ENCODE results near the gene LSM14A.

Gene LSM14A

DNA sequence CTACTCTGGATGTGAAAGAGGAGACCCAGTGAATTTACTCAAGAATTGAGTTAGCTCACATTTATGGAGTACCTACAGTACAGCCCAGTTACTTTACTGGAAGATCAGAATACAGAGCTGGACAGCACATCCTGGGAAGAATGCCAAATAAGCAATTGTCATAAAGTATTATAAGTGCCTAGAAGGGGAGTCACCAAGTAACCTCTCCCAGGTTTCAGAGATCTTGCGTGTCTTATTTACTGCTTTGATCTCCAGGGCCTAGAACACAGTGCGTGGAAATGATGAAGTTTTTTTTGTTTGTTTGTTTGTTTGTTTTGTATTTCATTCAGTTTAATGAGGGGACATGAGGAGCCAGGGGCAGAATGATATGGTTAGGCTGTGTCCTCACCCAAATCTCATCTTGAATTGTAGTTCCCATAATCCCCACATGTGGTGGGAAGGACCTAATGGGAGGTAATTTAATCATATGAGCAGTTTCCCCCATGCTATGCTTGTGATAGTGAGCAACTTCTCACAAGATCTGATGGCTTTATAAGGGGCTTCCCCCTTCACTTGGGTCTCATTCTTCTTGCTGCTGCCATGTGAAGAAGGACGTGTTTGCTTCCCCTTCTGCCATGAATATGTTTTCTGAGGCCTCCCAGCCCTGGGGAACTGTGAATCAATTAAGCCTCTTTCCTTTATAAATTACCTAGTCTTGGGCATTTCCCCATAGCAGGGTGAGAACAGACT, 87.2 kb downstream of the LSM14A start:
- no peak for DNase-seq

DNA sequence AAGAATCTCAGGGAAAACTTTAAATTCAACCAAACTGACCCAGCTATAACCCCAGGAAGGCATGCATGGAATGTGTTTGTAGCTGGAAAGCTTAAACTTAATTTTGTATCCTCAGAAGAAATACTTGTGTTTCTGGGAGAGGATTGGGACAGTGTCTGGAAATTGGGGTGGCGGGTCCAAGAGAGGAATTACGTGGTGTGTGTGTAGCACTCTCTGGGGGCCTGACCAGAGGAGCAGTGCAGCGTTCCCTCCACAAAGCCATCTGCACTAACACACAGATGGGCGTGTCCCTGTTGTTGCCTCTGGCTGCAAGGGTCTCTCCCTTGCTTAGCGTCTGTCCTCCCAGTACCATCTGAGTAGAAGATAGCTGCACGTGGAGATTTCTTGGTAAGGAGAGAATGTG, 88.5 kb downstream of the LSM14A start:
- no peak for DNase-seq

DNA sequence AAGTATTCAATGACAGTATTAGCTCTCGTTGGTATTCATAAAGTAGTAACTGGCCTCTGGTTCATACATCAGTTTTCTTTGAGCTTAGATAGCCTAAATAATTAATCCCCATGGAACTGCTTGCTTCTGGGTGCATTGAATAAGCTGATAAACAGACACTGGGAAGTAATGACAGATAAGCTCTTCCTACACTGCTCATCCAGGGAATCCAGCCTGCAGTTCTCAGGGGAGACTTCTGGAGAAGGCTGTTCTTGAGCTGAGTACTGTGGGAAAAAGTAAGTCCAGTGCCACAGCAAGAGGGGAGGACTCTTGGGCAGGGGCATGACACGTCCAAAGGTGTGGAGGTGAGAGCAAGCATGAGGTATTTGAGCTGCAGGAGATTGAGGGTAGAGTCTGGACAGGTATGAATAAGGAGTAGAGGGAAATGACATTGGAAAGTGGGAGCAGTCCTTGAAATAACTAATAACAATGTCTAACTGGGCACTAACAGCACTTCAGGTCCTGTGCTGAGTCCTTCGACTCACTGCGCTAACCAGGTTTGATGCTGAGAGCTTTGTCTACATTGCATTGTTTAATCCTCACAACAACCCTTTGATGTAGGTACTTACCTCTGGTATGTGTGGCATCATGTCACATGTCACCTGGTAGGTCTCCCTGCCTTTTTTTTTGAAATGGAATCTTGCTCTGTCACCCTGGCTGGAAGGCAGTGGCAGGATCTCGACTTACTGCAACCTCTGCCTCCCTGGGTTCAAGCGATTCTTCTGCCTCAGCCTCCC, 89.2 kb downstream of the LSM14A start:
- DNase-seq: no peak

DNA sequence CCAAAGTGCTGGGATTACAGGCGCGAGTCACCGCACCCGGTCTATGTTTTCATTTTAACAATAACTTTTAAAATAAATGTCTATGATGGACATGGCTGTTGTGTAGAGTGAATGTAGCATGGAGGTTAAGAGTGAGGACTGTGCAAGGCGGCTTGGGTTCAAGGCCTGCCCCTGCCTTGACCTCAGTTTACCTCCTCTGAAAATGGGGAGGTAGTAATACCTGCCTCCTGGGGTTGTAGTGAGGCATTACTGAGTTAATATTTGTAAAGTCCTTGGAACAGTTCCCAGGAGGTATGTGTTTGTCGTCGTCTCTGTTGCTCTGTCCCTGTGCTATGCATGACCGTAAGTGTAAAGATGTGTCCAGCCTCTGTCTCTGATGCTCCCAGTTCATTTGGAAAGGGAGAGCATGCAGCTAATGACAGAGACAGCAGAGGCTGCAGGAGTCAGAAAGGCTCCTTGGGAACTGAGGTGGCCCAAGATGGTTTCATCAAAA, 91.5 kb downstream of the LSM14A start:
- no peak for DNase-seq

DNA sequence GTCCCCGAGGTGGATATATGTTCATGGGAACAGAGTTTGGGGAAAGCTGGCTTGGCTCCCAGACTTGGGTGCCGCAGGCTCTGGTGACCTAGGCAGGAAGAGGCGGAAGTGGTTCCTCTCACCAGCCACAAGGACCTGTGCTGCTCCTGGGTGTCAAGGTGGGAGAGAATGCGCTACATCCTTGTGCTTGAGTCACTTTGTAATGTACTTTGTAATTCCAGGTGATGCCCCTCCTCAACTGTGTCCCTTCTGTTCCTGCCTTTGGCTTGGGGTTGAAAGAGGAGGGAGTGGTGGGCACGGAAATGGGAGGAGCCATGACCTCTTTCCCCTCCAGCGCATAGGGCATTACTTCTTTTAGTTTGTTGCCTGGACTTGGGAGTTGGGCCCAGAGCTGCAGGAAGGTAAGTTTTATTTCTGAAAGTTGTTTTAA, 92.9 kb downstream of the LSM14A start:
- DNase-seq: no peak

DNA sequence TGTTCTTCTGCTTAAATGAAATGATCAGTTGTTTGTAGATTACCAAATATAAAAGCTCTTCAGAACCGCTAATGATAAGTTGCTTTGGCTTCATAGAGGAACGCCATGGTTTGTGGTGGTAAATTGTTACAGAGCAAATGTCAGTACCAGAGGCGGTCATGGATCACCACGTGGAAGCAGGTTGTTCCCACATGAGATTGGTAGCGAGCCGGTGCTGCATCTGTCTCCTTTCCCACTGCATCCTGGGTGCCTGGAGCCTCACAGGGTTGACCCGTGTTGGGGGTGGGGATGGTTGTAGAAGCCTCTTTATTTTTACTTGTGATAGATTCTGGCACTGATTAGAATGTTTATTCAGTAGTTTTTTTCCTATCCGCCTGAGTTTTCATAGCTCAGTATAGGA, 96.8 kb downstream of the LSM14A start:
- no peak for DNase-seq

DNA sequence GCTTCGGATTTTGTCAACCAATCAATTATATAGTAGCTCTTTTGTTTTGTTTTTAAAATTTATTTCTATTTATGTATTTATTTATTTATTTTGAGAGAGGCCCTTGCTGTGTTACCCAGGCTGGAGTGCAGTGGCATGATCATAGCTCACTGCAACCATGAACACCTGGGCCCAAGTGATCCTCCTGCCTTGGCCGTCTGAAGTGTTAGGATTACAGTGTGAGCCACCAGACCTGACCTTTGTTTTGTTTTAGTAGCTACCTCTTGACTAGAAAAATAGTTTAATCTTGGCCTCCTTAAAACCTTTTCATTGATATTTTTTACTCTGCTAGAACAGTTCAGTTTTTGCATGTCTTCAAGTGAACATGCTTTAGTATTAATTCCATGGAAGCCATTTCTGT, 97.2 kb downstream of the LSM14A start:
- no peak for DNase-seq

DNA sequence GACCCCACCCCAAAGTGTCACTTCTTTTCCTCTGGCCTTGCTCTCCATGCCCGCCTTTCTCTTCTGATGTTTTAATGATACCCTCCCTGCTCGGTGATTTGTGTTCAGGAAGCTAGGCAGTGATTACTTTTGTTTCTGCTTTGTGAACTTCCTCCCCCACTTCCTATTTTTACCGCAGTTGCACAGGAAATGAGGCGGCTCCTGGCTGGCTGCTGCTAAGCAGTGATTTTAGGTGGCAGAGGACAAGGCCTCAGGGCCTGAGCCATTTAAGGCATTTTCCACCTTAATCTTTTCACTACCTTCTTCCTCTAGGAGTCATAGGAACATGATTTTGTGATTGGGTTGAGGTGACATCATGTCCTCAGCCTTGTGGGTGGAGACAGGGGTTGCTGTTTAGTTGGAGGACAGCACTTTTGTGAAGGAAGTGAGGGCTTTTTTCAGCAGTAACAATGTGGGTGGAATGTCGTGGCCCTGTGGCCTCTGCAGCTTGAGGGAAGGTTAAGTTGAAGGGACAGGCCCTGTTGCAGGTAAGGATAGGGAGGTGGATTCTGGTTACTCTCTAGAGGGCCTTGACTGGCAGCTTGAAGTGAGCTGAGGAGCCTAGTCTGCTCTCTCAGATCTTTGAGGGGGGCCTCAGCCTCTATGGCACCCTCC, 97.8 kb downstream of the LSM14A start:
- DNase-seq: no peak

DNA sequence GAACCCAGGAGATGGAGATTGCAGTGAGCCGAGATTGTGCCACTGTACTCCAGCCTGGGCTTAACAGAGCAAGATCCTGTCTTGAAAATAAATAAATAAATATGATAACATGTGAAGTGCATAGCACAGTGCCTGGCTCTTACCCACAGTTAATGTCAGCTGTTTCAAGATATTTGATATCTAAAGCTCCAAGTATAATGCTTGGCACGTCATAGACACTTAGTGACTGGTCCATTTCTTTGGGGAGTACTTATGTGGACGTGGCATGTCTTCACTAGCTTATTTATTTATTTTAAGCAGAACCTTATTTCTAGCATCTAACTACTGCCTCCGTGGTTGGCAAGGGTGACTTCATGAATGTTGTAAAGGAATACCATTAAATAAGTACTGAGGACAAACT, 100.8 kb downstream of the LSM14A start:
- no peak for DNase-seq

DNA sequence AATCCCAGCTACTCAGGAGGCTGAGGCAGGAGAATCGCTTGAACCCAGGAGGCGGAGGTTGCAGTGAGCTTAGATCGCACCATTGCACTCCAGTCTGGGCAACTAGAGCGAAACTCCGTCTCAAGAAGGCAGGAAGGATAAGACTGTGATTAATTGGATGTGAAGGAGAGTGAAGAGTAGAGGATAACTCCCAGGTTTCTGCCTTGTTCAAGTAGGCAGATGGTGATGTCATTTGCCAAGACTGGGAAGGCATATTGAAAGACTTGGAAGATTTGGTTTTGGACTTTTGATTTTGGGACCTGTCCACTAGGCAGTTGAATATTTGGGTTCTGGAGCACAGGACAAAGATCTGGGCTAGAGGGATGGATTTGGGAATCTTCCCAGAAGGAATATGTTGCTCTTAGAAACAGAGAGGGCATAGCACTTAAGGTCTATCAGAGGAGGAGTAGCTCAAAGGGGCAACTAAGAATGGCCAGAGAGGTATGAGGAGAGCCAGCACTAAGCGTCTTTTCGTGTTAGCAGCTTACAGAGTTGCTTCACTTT, 102.1 kb downstream of the LSM14A start:
- DNase-seq: no peak

DNA sequence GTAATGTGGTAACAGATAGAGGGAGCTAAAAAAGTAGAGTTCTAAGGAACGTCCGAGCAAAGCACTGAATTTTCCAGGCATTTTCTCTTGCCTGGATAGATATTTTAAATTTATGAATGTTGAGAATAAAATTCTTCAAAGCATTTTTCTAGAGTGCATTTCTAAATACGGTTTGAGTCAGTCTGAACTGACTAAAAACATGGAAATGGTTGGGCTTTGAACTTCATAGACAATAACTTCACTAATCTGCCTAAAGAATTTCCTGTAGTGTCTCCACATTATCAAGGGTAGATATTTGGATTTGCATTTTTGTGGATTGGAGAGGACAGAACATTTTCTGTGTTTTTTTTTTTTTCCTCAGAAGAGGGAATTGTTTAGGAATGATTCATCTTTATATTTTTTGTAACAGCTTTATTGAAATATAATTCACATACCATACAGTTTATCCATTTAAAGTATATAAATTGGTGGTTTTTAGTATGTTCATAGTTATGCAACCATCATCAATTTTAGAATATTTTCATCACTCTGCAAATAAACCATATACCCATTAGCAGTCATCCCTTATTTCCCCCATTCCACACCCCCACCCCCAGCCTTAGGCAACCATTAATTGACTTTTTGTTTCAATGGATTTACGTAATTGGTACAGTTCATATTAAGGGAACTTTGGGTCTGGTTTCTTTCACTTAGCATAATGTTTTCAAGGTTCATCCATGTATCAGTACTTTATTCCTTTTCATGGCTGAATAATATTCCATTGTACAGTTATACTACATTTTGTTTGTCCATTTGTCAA, 102.7 kb downstream of the LSM14A start:
- DNase-seq: peak; percentile 76

DNA sequence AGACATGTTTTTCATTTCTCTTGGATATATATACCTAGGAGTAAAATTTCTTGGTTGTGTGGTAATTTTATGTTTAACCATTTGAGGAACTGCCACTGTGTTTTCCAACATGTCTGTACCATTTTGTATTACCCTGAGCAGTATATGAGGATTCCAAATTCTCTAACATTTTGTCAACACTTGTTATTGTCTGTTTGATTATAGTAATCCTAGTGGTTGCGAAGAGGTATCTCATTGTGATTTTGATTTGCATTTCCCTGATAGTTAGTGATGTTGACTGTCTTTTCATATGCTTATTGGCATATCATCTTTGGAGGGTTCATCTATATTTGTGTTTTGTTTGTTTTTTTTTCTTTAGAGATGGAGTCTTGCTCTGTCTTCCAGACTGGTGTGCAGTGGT, 103.4 kb downstream of the LSM14A start:
- DNase-seq: no peak

DNA sequence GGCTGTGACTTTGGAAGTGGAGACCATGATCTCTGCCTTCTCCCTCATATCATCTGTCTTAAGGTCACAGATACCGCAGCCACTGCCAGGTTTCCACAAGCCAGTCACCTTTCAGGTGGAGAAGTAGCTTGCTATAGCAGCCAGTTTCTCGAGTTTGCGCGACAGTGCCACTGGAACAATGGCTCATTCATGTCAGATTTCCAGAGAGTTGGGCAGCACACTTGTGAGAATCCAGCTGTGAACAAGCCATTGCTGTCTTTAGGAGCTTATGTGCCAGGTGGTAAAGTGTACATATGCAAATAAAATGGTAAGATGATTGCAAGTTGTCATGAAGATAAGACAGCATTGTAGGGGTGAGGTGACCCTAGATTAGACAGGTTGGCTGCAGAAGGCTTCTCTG, 104.3 kb downstream of the LSM14A start:
- no peak for DNase-seq

DNA sequence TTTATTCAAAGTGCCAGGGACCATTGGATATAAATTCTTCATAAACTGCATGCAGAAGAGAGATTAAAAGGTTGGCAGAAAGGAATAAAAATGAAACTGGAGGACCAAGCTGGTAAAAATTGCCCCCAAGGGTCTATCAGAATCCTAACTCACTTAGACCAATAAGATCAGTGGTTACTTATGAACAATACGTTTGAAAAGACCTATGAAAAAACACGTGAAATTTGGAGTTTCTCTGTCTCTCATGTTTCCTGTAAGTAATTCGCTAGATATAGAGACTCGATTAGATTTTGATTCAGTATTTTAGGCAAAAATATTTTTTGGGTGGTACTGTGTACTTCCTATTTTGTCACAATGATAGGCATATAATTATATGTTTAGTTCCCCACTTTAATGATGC, 104.9 kb downstream of the LSM14A start:
- DNase-seq: no peak

DNA sequence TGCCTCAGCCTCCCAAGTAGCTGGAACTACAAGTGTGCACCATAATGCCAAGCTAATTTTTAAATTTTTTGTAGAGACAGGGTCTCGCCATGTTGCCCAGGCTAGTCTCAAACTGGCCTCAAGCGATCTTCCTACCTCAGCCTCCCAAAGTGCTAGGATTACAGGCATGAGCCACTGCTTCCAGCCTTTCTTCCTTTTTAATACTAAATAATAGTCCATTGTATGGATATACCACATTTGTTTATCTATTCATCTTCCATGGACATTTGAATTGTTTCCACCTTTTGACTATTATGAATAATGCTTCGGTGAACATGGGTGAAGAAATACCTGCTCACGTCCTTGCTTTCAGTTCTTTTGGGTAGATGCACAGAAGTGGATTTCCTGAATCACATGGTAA, 106.5 kb downstream of the LSM14A start:
- no peak for DNase-seq
